AG20443 (cell line): ENCODE measurements around the gene HRH4.
A peak's percentile ranks its signal among the peaks of the same experiment; 100 is the strongest.

ENCODE experiments used
- DNase-seq: peaks from one replicate; pipeline ENCODE4 v3.0.0; 2012; ENCODE audit warnings: low spot score, mixed read lengths

HRH4 gene

GRCh38 chr18:24466771-24467170 is 6.3 kb downstream of the HRH4 start:
- no peak for DNase-seq

- DNase-seq = no peak
These were observed 9.7 kb downstream of the HRH4 start for GRCh38 chr18:24470022-24470618.

- no peak for DNase-seq
These were observed 10.4 kb downstream of the HRH4 start for GRCh38 chr18:24470805-24471204.

DNA sequence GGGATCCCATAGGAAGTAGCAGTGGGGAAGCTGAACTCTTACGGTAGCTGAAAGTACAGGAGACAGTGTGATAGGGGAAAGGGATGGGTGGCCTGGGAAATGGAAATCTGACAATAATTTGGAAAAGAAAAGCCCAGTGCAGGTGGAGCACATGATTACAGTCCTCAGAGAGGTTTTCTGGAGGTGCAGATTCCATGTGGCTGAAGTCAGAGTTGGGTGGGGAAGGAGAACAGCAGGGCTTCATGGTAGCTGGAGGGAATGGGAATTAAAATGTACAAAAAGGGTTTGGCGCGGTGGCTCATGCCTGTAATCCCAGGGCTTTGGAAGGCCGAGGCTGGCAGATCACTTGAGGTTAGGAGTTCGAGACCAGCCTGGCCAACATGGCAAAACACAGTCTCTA is 12.2 kb downstream of the HRH4 start:
- DNase-seq = no peak

- DNase-seq = no peak
These were observed 14.0 kb downstream of the HRH4 start for GRCh38 chr18:24474406-24474805.

DNA sequence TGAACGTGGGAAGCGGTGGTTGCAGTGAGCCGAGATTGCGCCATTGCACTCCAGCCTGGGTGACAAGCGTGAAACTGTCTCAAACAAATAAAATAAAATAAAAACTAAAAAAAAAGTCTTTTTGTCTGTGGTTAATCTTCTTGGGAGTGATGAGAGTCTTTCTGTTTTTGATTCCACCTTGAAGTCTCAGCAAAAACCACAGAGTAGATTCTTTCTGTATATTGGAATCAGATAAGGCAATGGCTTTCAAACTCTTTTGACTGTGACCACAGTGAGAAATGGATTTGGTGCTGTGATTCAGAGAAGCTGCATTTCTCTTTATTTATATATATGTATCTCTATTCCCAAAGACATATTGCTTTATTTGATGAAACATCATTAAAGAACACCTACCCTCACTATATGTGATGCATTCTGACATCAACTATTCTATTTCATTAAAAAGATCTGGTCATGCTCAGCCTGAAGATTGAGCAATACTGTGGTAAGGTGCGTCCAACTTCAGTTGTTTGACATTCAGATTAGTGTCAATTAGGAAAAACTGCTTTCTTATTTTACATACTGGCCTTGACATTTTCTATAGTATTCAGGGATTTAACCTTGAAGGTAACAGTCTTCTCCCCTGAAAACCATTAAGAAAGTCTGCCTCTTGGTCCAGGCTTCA is 15.6 kb downstream of the HRH4 start:
- DNase-seq = no peak

DNA sequence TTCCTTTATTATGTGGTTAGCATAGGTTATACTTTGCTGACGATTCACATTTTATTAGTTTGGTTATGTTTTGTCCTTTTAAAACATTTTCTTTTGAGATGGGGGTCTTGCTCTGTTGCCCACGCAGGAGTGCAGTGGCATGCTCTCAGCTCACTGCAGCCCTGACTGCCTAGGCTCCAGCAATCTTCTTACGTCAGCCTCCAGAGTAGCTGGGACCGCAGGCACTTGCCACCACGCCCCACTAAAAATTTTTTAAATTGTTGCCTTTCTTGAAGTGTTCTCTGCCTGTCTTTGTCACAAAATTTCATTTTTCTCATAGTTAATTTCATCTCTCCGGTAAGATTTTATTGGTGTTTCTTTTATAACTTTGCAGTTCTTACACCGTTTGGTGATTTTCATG is 18.9 kb downstream of the HRH4 start:
- DNase-seq = no peak

GRCh38 chr18:24482821-24483220 is 22.4 kb downstream of the HRH4 start:
- no peak for DNase-seq

- DNase-seq = no peak
These were observed 25.2 kb downstream of the HRH4 start for GRCh38 chr18:24485681-24486080.

DNA sequence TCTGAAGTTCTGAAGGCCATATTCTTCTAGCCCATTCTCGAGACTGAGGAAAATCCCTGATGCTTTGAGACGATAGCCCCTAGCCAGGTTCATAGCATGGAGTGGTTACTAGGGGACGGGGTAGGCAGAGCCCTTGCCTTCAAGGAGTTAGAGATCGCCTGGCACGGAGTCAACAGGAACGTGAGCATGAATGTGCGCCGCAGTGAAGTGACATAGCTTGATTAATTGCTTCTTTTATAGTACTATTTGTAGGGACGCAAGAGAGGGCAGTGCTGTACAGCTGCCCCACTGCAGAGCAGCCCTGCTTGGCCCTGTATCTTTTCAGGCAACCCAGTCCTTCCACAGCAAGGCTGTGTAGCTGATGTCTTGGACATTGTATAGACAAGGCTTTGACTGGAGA is 26.2 kb downstream of the HRH4 start:
- no peak for DNase-seq

GRCh38 chr18:24488824-24489493 is 28.5 kb downstream of the HRH4 start:
- DNase-seq = peak; percentile 48

DNA sequence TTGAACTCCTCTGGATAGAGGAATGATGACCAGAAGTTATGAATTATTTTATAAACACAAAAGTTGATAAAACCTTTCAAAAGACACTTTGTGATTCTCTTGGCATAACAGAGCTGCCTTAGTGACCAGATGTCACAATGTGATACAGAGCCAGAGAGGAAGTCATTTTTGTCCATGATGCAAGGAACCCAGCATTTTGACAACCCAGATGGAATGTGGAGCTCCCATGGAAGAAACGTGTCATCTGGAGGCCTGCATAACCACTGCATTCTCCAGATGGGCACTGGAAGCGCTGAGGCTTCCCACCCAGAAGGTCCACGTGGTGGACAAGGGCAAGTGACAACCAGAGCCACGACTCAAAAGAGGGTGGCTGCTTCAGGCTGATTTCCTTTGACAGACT is 30.1 kb downstream of the HRH4 start:
- peak; percentile 77 for DNase-seq

GRCh38 chr18:24491927-24492834 is 31.7 kb downstream of the HRH4 start:
- no peak for DNase-seq

- no peak for DNase-seq
These were observed 34.1 kb downstream of the HRH4 start for GRCh38 chr18:24494586-24494985.

DNA sequence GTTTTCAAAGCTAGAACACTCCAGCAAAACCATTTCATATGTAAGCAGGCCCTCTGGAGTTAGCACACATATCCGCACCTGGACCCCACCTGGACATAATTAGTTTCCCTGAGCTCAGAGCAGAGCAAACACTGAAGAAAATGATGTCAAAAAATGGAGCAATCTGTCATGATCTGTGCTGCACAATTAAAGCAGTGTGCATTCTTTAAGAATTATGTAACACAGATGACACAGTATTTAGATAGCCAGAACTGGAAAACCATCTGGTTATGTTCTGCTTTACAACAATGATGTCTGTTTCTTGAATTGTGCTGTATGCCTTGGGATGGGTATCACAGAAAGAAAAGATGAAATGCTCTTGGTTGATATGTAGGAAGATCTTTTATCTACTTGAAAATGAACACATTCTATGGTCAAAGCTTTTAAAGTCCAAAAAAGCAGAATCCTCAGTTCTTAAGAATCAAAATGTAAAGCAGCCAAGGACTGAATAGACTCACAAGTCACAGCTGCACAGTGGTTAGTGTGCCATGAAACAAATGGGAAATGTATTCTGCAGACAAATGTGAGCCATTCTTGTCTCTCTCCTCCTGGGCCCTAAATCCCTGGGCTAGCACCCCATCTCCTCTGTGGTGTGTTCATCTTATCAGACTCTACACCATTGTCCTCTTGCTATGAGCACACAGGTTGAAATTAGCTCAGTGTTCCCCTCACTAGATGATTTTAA is 36.8 kb downstream of the HRH4 start:
- DNase-seq = peak; percentile 77

- DNase-seq = peak; percentile 86
These were observed 39.4 kb downstream of the HRH4 start for GRCh38 chr18:24499814-24500213.

DNA sequence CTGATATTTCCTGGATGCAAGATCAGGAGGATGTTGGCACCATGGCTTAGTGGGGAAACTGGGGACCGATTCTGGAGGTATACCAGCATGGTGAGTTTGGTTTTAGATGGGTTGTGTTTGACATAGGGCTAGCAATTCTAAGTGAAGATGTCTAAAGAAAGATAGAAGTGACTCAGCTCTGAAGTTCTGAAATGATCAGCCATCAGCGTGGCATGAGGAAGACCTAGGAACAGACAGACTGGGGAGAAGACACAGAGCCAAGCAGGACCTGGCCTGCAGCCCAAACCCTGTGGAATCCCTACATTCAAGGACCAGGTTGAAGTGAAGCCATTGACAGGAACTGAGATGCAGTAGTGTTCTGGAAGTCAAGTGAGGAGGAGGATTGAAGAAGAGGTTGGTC is 39.8 kb downstream of the HRH4 start:
- DNase-seq = peak; percentile 34

- DNase-seq = peak; percentile 32
These were observed 40.3 kb downstream of the HRH4 start for GRCh38 chr18:24500766-24501165.

DNA sequence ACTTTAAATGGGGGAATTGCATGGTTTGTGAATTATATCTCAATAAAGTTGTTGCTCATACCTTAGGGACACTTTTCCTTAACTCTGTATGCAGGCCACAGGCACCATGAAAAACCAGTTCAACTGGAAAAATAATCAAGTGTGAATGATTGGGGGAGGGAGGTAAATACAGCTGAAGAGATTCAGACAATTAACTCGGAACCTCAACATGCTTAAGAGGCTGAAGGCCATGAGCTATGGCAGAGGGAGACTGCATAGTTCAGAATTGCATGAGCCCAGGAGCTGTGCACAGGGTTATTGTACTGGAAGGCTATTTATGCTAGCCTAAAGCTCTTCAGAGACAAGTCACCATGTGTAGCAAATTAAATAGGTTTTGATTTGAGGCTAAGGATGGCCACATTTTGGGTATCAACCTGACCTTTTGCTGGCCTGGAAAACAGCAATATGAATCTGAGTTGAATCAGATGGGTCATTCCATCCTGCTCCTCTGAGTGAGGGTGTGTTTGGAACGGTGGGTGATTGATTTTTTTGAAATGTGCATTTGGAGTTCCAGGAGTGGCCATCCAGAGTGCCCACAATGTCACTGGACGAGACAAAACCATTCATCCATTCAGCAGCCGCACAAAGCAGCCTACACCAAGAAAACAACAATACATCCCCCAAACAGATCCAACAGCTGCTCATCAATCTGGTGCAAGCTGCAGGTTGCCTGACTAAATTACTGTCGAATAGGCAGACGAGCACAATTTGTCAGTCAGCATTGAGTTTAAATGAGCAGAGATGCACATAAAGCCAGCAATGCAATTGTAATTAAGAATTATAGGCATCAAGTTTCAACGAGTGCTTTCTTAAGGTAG is 42.5 kb downstream of the HRH4 start:
- DNase-seq = no peak

DNA sequence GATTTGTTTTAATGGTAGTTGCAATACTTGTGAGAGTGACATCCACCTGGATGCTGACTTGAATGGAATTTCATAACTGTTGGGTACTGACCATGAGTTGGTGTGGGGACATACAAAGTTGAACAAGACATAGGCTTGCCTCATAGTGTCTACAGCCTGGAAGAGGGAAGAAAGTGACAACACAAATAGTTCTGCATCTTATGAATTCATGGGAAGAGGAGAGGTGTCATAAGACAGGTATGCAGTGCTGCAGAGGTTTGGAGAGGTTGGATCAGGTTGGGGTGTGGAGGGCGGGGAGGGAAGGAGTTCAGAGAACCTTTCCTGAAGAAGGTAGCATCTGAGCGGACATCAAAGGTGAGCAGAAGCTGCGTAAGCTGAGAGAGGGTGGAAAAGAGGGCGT is 44.0 kb downstream of the HRH4 start:
- no peak for DNase-seq

DNA sequence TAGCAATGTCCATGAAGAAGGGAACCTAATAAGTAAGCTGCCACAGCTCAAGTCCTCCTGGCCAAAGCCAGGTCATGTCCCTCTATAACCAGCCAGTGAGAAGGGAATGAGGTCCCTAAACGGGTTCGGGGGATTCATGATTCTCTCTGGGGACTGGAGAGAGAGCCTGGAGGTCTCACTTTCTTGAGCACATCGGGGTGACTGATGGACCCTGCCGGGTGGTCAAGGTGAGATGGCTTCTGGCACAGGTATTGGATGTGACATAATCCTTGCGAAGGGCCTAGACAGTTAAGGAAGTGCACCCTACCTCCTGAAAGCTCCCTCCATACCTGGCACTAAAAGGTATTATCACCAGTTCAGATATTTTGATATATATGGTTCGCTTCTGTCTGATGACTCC is 45.7 kb downstream of the HRH4 start:
- DNase-seq = no peak
